Stimulated activated naive CD4-positive, alpha-beta T cell (primary cell): ENCODE results near the gene FOXL3.
"Not testable (repeated sequence)": the region's sequence is repeated elsewhere in the genome, so short reads cannot be mapped to it uniquely, and the experiment has no call there.

ENCODE experiments used
- DNase-seq, 6 experiments: peaks; one replicate each; lab custom pipeline; 2025; lab: John Stamatoyannopoulos, UW

The FOXL3 gene

DNA sequence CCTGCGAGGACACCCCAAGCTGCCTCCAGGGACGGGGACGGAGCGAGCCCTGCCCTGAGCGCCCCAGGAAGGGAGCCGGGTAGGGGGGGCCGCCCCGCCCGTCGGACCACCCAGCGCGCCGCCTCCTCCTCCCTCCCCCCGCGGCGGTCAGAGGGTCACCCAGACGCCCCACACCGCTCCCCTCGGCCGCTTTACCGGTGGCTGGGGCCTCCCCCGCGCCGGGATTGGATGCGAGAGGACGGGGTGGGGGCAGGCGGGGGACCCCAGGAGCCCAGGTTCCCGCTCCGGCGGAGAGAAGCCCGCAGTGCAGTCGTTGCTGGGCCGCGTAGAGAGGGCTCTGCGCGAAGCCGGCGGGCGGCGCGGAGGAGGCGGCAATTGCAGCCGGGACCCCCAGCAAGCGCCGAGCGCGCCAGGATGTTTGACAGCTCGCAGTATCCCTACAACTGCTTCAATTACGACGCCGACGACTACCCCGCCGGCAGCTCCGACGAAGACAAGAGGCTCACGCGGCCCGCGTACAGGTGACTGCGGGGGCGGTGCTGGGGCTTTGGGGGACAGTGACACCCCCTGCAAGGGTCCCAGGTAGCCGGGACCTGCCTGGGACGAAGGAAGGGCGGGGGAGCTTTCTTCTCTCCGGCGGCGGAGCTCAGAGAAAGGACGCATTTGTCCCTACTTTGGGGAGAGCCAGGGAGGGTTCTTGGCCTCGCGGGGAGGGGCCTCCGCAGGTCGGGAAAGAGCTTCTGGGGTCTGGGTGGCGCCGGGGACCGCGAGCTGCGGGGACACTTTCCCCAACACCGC lies at the start of gene FOXL3:
FOXL3 (plus strand) TSS at position 415 of the 798 bp plus-strand sequence; CDS start at position 415, 0 bp downstream.
- no peak for DNase-seq

DNA sequence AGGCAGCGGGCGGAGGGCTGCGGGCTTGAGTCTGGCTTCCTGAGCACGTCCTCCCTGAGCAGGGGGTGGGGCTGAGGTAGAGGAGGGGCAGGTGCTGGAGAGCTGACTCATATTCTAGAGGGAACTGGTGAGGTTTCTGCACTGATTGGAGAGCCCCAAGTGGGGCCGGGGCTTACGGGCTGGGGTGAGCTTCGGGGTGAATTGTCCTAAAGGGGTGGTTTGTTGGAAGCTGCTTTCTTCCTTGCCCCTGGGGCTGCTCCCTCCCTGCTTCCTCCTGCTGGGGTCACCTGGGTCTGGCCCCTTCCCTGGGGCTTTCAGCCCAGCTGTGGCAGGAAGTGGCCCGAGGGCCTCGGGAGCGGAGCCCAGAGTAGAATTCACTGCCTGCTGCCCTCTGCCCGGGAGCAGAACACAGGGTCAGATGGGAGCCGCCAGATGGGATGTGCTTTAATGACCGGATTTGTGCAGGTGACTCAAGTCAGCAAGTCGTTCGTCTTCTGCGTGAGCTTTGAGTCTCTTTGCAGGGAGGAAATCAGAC lies 49.0 kb upstream of the FOXL3 start:
- DNase-seq = no peak

DNA sequence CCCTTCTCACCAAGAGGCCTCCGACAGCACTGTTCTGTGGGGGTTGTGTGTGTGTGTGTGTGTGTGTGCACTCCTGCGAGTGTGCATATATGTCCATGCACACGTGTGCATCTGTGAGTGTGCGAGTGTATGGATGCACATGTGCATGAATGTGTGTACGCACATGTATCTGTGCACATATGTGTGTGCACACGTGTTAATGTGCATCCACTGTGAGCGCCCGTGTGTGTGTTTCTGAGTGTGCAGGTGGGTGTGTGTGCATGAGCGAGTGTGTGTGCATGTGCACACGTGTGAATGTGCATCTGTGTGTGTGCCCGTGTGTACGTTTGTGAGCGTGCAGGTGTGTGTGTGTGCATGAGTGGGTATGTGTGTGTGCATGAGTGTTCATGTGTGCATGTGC lies 48.5 kb upstream of the FOXL3 start:
- DNase-seq = no peak

DNA sequence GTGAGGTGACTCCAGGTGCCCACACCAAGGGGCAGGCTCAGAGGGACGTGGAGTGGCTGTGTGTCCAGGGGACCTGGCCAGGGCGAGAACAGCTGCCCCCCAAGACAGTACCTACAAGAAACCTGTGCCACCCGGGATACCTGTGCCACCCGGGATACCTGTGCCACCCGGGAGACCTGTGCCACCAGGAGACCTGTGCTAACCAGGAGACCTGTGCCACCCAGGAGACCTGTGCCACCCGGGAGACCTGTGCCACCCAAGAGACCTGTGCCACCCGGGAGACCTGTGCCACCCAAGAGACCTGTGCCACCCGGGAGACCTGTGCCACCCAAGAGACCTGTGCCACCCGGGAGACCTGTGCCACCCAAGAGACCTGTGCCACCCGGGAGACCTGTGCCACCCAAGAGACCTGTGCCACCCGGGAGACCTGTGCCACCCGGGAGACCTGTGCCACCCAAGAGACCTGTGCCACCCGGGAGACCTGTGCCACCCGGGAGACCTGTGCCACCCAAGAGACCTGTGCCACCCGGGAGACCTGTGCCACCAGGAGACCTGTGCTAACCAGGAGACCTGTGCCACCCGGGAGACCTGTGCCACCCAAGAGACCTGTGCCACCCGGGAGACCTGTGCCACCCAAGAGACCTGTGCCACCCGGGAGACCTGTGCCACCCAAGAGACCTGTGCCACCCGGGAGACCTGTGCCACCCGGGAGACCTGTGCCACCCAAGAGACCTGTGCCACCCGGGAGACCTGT lies 47.0 kb upstream of the FOXL3 start:
- not testable (repeated sequence) for DNase-seq

DNA sequence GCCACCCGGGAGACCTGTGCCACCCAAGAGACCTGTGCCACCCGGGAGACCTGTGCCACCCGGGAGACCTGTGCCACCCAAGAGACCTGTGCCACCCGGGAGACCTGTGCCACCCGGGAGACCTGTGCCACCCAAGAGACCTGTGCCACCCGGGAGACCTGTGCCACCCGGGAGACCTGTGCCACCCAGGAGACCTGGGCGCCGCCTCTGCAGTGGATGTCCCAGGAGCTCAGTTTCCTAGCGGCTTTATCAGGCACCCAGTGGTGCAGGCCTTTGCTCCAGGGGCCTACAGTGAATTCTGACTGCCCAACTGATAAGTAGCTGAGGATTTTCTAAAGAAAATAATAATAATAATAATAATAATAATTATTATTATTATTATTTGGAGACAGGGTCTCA lies 46.4 kb upstream of the FOXL3 start:
- not testable (repeated sequence) for DNase-seq

DNA sequence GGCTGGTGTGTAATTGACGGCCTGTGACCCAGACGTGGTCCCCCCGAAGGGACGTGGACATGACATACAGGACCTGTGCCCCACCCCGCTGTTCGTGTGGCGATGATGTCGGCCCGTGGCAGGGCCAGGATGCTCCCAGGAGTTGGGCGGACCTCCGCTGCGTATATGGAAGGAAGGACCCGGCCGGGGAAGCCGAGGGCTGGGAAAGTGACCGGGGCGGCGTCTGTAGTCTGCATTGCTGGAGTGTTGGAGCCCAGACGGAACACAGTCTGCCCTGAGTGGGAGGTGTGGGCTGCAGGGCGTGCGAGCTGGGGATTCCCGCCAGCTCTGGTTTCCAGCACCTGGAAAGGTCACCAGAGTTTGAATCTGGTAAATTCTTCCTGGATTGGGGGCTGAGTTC lies 45.0 kb upstream of the FOXL3 start:
- no peak for DNase-seq

DNA sequence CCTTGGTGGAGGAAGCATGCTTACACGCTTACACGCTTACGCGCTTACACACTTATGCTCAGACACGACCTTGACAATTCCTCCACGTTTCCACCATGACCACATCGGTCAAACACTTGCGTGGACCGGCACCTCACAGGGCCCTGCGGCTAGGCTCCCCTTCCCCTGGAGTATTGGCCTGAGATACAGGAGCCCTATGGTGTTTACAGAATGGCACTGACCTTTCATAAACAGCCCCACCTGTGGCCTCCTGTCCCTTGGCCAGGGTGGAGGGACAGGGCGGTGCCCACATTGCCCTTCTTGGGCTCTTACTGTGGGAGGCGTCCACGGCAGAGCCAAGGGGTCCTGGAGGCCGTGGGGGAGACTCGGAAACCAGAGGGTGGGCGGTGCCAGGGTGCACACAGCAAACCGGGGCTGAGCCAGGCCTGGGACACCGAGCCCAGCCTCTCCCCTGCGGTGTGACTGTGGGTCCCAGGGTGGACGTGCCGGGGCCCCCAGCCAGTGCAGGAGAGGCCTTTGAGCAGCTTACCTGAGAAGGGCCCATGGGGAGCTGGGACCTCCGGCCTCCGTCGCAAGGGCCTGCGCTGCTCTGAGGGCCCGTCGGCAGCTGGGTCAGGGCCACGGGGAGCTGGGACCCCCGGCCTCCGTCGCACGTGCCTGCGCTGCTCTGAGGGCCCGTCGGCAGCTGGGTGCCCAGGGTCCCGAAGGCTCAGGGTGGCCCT lies 44.2 kb upstream of the FOXL3 start:
- no peak for DNase-seq

DNA sequence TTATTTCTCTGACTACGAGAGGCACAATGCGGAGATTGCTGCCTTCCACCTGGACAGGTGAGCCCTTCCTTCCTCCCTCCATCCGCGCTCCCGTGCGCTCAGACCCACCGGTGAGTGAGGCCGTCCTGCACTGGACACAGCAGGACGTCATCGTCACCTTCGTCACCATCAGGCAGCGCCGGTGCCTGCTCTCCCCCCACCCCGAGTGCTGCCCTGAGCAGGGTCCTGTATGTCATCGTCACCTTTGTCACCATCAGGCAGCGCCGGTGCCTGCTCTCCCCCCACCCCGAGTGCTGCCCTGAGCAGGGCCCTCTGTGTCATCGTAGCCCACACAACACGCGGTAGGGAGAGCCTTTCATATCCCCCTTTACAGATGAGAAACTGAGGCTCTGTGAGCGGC lies 43.5 kb upstream of the FOXL3 start:
- DNase-seq = no peak

DNA sequence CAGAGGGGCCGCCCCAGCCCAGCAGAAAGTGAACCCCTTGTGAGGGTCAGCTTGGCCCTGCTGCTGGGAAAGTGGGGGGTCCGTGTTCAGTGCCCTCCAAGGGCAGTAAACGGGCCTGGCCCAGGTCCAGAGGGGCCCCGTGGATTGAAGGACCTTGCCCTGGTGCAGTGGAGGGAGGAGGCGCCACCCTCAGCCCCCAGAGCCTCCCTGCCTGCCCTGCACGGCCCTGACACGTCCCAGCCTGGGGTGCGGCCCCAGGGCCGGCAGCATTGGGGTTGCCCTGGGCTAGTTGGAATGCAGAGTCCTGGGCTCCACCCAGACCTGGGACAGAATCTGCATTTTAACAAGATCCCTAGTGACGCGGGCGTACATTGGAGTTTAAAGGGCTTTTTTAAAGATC lies 42.8 kb upstream of the FOXL3 start:
- DNase-seq = no peak

DNA sequence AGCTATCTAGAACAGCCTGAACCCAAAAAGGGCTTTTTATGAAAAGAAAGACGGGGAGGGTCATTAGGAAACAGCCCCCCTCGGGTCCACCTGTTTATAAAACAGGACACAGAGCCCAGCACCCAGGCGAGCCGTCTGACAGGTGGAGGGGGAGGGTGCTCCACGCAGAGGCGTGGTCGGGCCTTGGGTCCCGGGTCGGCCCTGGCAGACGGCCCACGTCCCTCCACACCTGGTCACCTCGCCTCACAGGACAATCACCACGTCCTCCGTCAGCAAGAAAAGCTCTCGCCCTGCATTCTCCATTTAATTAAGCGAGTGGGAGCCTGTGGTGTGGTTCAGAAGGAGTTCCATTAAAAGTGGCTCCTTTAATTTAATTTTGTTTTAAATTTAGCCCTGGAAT lies 42.3 kb upstream of the FOXL3 start:
- DNase-seq = no peak

DNA sequence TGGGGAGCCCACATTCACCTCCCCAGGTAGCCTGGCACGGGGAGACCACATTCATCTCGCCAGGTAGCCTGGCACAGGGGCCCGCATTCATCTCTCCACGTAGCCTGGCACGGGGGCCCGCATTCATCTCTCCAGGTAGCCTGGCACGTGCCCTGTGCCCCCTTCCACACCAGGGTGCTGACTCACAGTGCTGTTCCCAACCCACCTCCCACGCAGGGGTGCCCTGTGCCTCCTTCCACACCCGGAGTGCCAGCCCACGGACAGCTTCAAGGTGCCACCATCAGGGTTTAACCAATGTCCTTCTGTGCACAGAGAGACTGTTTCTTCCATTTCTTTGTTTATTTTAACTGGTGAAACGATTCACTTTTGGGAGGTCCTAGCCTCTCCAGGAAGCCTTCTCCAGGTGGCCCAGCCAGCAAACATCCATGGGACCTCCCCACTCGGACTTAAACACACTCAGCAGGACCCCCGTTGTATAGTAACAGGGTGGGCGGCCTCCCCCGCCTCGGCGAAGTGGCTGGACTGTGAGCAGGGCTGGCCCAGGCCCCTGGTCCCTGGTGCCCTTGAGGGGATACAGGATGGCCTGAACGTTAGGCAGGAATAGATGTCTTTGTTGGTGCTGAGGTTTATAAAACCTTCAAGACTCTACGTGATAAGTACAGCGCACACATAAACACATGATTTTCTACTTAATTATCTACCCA lies 41.1 kb upstream of the FOXL3 start:
- DNase-seq = no peak

DNA sequence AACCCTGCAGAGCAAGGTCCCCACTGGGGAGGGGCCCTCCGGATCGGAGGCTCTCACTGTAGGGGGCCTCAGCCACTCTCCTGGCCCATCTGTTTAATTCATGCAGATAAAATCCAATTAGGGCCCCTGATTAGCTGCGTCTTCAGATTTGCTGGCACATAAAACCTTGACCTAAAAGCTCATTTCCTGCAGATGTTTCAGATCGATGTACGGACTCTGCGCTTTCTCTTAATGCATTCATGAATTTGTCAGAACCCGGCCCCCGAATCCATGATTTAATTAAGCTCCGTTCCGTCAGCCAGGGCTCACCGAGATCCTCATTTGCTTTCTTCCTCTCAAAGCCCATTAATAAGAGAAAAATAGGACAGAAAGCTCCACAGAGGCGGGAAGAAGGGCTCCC lies 40.0 kb upstream of the FOXL3 start:
- DNase-seq = no peak

DNA sequence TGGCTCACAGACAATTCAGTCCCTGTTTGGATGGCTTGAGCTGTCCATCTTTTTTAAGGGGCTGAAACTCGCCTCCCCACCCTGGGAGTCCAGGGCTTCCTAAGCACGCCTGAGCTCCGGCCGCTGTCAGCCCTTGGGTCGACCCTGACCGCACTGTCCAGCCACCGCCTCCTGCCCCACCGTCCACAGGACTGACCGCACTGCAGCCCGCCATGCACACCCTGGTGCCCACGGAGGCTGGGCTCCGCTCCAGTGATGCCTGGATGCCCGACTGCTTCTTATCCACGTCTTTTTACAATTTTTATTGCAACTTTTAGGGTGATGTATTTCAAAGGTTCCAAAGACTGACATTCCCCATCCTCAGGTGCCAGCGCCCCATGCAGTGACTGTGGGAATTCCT lies 39.4 kb upstream of the FOXL3 start:
- DNase-seq = no peak

DNA sequence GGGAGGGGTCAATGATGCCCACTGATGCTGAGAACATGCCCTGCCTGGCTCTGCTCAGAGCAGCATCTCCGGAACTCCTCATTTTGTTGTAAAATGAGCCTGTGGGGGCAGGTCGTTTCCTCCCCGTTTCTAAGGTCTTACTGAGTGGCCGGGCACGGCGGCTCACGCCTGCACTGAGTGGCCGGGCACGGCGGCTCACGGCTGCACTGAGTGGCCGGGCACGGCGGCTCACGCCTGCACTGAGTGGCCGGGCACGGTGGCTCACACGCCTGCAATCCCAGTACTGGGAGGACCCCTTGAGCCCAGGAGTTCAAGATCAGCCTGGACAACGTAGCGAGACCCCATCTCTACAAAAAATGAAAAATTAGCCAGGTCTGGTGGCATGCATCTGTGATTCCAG lies 39.0 kb upstream of the FOXL3 start:
- no peak for DNase-seq

DNA sequence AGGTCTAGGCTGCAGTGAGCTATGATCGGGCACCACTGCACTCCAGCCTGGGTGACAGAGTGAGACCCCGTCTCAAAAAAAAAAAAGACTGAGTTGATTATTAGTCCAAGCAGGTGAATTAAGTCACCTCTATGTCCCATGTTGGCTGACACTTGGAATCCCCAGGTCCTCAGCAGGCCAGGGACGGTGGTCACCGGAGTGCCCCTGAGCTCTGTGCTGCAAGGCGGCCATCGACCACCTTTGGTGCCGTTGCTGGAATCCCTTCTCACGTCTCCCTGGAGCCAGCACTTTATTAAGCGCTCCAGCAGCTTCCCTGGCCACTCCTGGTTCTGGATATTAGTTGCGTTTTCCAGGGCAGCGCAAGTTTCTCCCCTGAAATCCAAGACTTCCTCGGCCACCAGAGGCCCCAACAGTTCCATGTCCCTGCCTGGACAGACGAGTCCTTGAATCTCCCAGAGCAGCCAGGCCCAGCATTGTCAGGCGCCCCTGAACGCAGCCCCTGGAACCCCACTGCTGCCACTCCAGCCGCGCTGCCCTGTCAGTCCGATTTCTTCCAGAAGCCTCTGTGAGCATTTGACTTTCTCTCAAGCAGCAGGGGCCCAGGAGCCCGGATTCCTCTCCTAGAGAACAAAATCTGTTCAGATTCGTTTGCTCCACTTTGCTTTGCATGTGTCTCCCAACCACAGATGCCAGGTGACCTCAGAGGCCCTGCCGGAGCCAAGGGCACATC lies 38.4 kb upstream of the FOXL3 start:
- DNase-seq = no peak

DNA sequence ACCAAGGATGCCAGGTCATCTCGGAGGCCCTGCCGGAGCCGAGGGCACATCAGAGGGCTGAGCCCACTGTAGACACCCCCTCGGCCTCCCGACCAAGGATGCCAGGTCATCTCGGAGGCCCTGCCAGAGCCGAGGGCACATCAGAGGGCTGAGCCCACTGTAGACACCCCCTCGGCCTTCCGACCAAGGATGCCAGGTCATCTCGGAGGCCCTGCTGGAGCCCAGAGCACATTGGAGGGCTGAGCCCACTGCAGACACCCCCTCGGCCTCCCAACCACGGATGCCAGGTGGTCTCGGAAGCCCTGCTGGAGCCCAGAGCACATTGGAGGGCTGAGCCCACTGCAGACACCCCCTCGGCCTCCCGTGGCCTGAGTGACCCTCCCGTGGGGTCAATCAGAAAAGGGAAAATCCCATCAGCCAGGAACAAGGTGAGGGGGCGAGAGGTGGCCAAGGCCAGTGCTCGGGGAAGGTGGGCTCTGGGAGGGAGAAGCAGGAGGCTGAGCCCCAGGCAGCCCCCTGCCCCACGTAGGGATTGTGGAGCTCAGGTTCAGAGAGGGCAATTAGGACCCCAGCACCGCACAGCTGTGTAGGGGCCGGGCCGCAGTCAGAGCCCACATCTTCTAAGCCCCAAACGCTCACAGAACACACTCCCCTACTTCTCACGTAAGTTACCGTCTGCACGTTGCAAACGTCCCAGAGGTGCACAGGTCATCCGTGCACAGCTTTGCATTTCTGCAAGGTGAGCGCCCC lies 37.6 kb upstream of the FOXL3 start:
- DNase-seq = no peak

DNA sequence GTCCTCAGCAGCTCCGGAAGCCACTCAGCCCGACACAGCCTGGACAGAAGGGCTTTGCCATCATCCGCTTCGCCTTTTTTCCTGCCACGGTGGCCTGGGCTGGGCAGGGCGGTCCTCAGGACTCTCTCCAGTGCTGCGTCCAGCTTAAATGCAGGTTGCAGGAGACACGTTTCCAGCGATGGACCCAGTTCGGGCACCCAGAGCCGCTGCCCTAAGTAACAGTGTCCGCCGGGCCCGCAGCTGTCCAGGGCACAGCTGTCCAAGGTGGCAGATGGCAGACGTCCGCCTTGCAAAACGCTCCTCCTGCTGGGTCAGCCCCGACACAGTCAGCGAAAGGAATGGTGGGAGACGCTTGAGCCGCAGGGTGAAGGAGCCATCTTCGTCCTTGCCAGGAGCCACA lies 37.0 kb upstream of the FOXL3 start:
- DNase-seq = no peak

DNA sequence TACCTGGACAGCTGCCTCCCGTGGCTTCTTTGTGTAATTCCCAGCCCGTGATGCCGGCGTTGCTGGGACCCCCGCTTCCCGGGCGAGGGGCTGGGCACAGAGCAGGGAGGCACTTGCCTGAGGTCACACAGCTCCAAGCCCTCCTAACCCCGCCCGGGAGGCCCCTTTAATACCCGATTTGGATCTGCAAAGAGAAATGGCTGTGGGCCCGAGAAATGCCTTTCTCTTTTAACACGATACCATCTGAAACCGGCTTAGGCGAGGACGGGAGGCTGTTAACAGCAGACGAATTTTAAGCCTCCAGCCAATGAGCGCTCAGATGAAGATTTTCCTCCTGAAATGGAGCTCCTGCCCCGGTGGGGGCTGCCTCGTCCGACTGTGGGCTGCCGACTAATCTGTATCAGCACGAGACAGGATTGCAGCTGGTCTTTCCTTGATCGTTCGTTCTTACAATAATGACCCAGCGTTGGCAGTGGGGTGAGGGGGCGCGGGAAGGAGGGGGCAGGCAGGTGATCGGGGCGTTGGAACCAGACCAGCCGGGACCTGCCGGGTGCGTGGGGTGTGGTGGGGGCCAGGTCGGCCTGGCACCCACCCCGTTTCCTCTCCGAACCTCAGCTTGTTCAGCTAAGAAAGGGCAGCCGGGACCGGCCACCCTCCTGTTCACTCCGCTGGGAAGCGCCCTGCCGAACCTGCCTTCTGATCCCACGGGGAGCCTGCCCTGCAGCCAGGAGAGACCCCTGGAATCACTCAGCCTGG lies 36.2 kb upstream of the FOXL3 start:
- DNase-seq = no peak

DNA sequence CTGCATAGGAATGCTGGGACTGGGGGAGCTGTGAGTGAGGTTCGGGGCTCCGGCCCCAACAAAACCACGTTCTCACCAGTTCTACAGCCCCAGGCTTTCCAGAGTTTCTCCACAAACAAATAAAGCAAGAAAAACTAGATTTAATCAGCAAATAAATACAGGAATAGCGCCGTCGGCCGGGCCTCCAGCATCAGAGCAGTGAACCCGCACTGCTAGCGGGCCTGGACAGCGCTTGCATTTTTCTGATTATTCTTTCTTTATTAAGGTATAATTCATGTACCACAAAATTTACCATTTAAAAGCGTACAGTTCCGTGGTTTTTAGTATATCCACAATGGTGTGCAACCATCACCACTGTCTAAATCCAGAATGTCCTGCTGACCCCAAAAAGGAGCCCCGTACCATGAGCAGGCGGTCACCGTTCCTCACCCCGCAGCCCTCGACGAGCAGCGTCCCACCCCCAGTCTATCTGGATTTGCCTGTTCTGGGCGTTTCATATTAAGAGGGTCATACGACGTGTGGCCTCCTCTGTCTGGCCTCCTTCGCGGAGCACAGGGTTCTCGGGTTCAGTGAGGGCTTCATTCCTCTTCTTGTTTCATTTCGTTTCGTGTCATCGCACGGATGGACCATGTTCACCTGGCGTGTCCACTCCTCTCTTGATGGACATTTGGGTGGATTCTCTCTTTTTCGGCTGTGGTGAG lies 35.5 kb upstream of the FOXL3 start:
- no peak for DNase-seq
